NT2/D1 (cell line): Measurements from ENCODE around the gene MORN2.

ENCODE experiments used
- DNase-seq: peaks from one replicate; pipeline ENCODE4 v3.0.0-alpha.2; 2011; ENCODE audit warnings: low read depth, low spot score
- H3K27me3 ChIP-seq: 2 replicates; pipeline ENCODE4 v1.6.0; 2011; ENCODE audit warnings: mild to moderate bottlenecking; ENCODE audit not compliant: insufficient read length, insufficient read depth
- H3K36me3 ChIP-seq: 2 replicates; pipeline ENCODE4 v1.6.1; 2011; ENCODE audit warnings: mild to moderate bottlenecking, low read length, mixed read lengths; ENCODE audit not compliant: insufficient read depth, insufficient read length
- H3K4me1 ChIP-seq: 2 replicates; pipeline ENCODE4 v1.5.1; 2011; ENCODE audit not compliant: insufficient read depth, insufficient read length
- H3K4me3 ChIP-seq: 2 replicates; pipeline ENCODE4 v1.5.1; 2011; ENCODE audit warnings: low read depth; ENCODE audit not compliant: insufficient read length
- H3K9ac ChIP-seq: 2 replicates; pipeline ENCODE4 v1.6.0; 2011; ENCODE audit warnings: low read depth; ENCODE audit not compliant: insufficient read length
- H3K9me3 ChIP-seq: 2 replicates; pipeline ENCODE4 v1.5.1; 2011; ENCODE audit warnings: mild to moderate bottlenecking, low read length; ENCODE audit not compliant: insufficient read depth
- SUZ12 ChIP-seq: IDR thresholded peaks from 2 replicates; pipeline ENCODE4 v1.6.1; 2011; ENCODE audit not compliant: insufficient read length, insufficient read depth; ENCODE audit errors: extremely low read depth
- YY1 ChIP-seq: IDR thresholded peaks from 2 replicates; pipeline ENCODE4 v1.6.1; 2011; ENCODE audit not compliant: insufficient read length, insufficient read depth
- ZNF274 ChIP-seq: IDR thresholded peaks from 2 replicates; pipeline ENCODE4 v1.6.1; 2011; ENCODE audit warnings: mild to moderate bottlenecking, low read depth, low read length

MORN2 gene

GRCh38 chr2:38873763-38874162 lies 2.0 kb upstream of the MORN2 start:
- H3K9me3 ChIP-seq: peaks cover 7% of the 10 kb centered on the region
- no peak overlapping the region for H3K4me3 ChIP-seq
- H3K36me3 ChIP-seq: no peaks in the 10 kb centered on the region
- DNase-seq: no peak
- TF ChIP-seq ZNF274 (no peak), YY1 (no peak), SUZ12 (no peak)
- H3K9ac ChIP-seq: no peak overlapping the region
- peaks cover 11% of the 10 kb centered on the region for H3K27me3 ChIP-seq
- no peaks in the 10 kb centered on the region for H3K4me1 ChIP-seq

- Histone ChIP-seq H3K36me3 (no peaks in the 10 kb centered on the region), H3K27me3 (peaks cover 11% of the 10 kb centered on the region), H3K4me1 (no peaks in the 10 kb centered on the region), H3K9me3 (peaks cover 7% of the 10 kb centered on the region), H3K4me3 (peak overlapping the region; percentile 91), H3K9ac (peak overlapping the region; percentile 93)
- DNase-seq: no peak
- TF ChIP-seq SUZ12 (no peak), YY1 (no peak), ZNF274 (no peak)
These were observed 575 bp upstream of the MORN2 start for GRCh38 chr2:38875227-38875575.

GRCh38 chr2:38876407-38876806 lies 631 bp downstream of the MORN2 start:
- H3K4me1 ChIP-seq: no peaks in the 10 kb centered on the region
- DNase-seq: no peak
- peak overlapping the region; percentile 68 for H3K9ac ChIP-seq
- H3K9me3 ChIP-seq: peaks cover 7% of the 10 kb centered on the region
- no peaks in the 10 kb centered on the region for H3K36me3 ChIP-seq
- TF ChIP-seq YY1 (no peak), ZNF274 (no peak), SUZ12 (no peak)
- H3K4me3 ChIP-seq: peak overlapping the region; percentile 91
- H3K27me3 ChIP-seq: peaks cover 11% of the 10 kb centered on the region

- no peaks in the 10 kb centered on the region for H3K36me3 ChIP-seq
- TF ChIP-seq YY1 (no peak), ZNF274 (no peak), SUZ12 (no peak)
- no peaks in the 10 kb centered on the region for H3K4me1 ChIP-seq
- no peaks in the 10 kb centered on the region for H3K27me3 ChIP-seq
- no peak for DNase-seq
- H3K9ac ChIP-seq: no peak overlapping the region
- no peak overlapping the region for H3K4me3 ChIP-seq
- H3K9me3 ChIP-seq: no peaks in the 10 kb centered on the region
These were observed 10.3 kb downstream of the MORN2 start for GRCh38 chr2:38886063-38886462.

GRCh38 chr2:38887347-38887746 lies 11.6 kb downstream of the MORN2 start:
- no peak overlapping the region for H3K9ac ChIP-seq
- H3K9me3 ChIP-seq: no peaks in the 10 kb centered on the region
- H3K27me3 ChIP-seq: no peaks in the 10 kb centered on the region

GRCh38 chr2:38887902-38888554 lies 12.3 kb downstream of the MORN2 start:
- no peak for TF ChIP-seq ZNF274
- TF ChIP-seq SUZ12: no peak
- no peak for TF ChIP-seq YY1
- DNase-seq: no peak
- no peaks in the 10 kb centered on the region for H3K4me1 ChIP-seq
- H3K9me3 ChIP-seq: no peaks in the 10 kb centered on the region
- H3K27me3 ChIP-seq: no peaks in the 10 kb centered on the region
- H3K36me3 ChIP-seq: no peaks in the 10 kb centered on the region
- no peak overlapping the region for H3K9ac ChIP-seq
- no peak overlapping the region for H3K4me3 ChIP-seq

More at GRCh38 chr2:38887347-38887746, 11.6 kb downstream of the MORN2 start:
- Histone ChIP-seq H3K4me3 (no peak overlapping the region), H3K4me1 (no peaks in the 10 kb centered on the region), H3K36me3 (no peaks in the 10 kb centered on the region)
- DNase-seq: no peak
- TF ChIP-seq ZNF274 (no peak), YY1 (no peak), SUZ12 (no peak)

GRCh38 chr2:38889045-38889444 lies 13.3 kb downstream of the MORN2 start:
- Histone ChIP-seq H3K9me3 (no peaks in the 10 kb centered on the region), H3K36me3 (no peaks in the 10 kb centered on the region), H3K9ac (no peak overlapping the region), H3K4me1 (no peaks in the 10 kb centered on the region), H3K27me3 (no peaks in the 10 kb centered on the region), H3K4me3 (no peak overlapping the region)
- no peak for DNase-seq
- no peak for TF ChIP-seq YY1
- no peak for TF ChIP-seq SUZ12
- no peak for TF ChIP-seq ZNF274

GRCh38 chr2:38889575-38889974 lies 13.8 kb downstream of the MORN2 start, which contains the start of gene ARHGEF33:
Gene ARHGEF33 (plus strand): TSS chr2:38889875. CDS start chr2:38919448, 29,573 bp downstream.
- no peak within 1 kb of the TSS for H3K4me3 ChIP-seq
- no peaks in the 10 kb centered on the region for H3K9me3 ChIP-seq
- no peaks in the 10 kb centered on the region for H3K36me3 ChIP-seq
- H3K4me1 ChIP-seq: no peaks in the 10 kb centered on the region
- DNase-seq: no peak
- no peaks in the 10 kb centered on the region for H3K27me3 ChIP-seq
- TF ChIP-seq YY1: no peak
- no peak for TF ChIP-seq SUZ12
- no peak for TF ChIP-seq ZNF274
- H3K9ac ChIP-seq: no peak within 1 kb of the TSS
